ENCODE data around the gene UHRF1. TPM values are rescaled to one million over a fixed set of nuclear protein-coding genes. Genes with fewer than 3 reads are reported as not detected.

The UHRF1 gene
- total and polyA plus RNA-seq, 2 of the 13 experiments (the other 11 are each of a cell fraction or from before 2014, with no cell fraction given): 6.8 to 78.4 TPM

GRCh38 chr19:4859697-4860096, 49.6 kb upstream of the UHRF1 start:
- 97% methylated on average over 7 of the region's 11 CpGs for WGBS (ENCODE audit: low lambda C conversion rate)
- POLR2A ChIA-PET: interaction anchor here (1.4 kb wide), 1 partner anchor 50 kb away, joined by 4 read pairs; no protein-coding TSS in a partner anchor

GRCh38 chr19:4861147-4861546, 48.2 kb upstream of the UHRF1 start:
- DNase-seq (ENCODE audit: low spot score) (no peak), ATAC-seq (no peak), FAIRE-seq (no peak)
- H3K9me3 ChIP-seq (ENCODE audit: low read length): no peaks in the 10 kb centered on the region
- no peak overlapping the region for H3K4me3 ChIP-seq (replicated peaks in 1 of 3; ENCODE audit: insufficient read depth in 1 of 3, low read depth in 2 of 3, low read length in 3 of 3)
- ChIA-PET POLR2A (no interaction called here), CTCF (ENCODE audit: low intra/inter-chr PET ratio, low total read pairs) (no interaction called here)
- H3K27ac ChIP-seq (ENCODE audit: extremely low read length, insufficient read depth, low read length): no peak overlapping the region
- H4K20me1 ChIP-seq (ENCODE audit: insufficient read depth, low read length): peaks cover 7% of the 10 kb centered on the region; the same call in 1 of the 2 replicates
- no peak overlapping the region for H2AFZ ChIP-seq (ENCODE audit: low read length)
- H3K36me3 ChIP-seq (replicated peaks in 1 of 2; ENCODE audit: control insufficient read depth in 1 of 2, insufficient read depth in 2 of 2, low read length in 2 of 2): peaks cover 17 to 31% of the 10 kb centered on the region in 2 experiments; a peak in 4 of 5 replicates
- in situ Hi-C loops (cut with HindIII; ENCODE audit: extremely low pct_ligation_motif_present, low pct_unique_long_range_greater_than_20kb) (no loop called here), intact Hi-C loops (cut with micrococcal nuclease; ENCODE audit: unreplicated experiment) (no loop called here)
- peaks cover 16% of the 10 kb centered on the region for H3K79me2 ChIP-seq (ENCODE audit: insufficient read depth, low read length)
- H3K4me1 ChIP-seq (ENCODE audit: insufficient read depth, low read length): peaks cover 21% of the 10 kb centered on the region
- no TSS peak for BruUV-seq (replicated peaks)
- TF ChIP-seq AGO2 (optimal IDR thresholded peaks at IDR 0.05; ENCODE audit: low read depth, low read length): peak; percentile 33
- no peak for TF ChIP-seq MAZ (IDR thresholded peaks at IDR 0.05; ENCODE audit: borderline replicate concordance, low read depth, low read length)
- no peak for TF ChIP-seq MAZ (CRISPR knock-in tag; IDR thresholded peaks at IDR 0.05; ENCODE audit: low read depth)
- TF ChIP-seq RNF2 (conservative IDR thresholded peaks at IDR 0.05; ENCODE audit: low read depth): no peak
- TF ChIP-seq HNF4G (IDR thresholded peaks at IDR 0.05; ENCODE audit: borderline replicate concordance, low read depth, low read length): peak; percentile 34; the same call in 1 of the 2 replicates
- no peak for TF ChIP-seq HNF4G (CRISPR knock-in tag; IDR thresholded peaks at IDR 0.05; ENCODE audit: borderline replicate concordance, low read depth)
- TF ChIP-seq ZBTB46 (CRISPR knock-in tag; IDR thresholded peaks at IDR 0.05; ENCODE audit: borderline replicate concordance): no peak
- TF ChIP-seq RAD21 (CRISPR knock-in tag; IDR thresholded peaks at IDR 0.05): no peak
- no peak for TF ChIP-seq ZBTB44 (CRISPR knock-in tag; IDR thresholded peaks at IDR 0.05)
- TF ChIP-seq ATF1 (CRISPR knock-in tag; IDR thresholded peaks at IDR 0.05): no peak
- TF ChIP-seq PRDM4 (CRISPR knock-in tag; IDR thresholded peaks at IDR 0.05; ENCODE audit: borderline replicate concordance): no peak
- H3K9ac ChIP-seq (ENCODE audit: insufficient read depth, low read depth, low read length): no peak overlapping the region
- H3K4me2 ChIP-seq (ENCODE audit: low read depth, low read length): no peak overlapping the region
- no peaks in the 10 kb centered on the region for H3K27me3 ChIP-seq (ENCODE audit: control insufficient read depth in 1 of 2, insufficient read depth in 2 of 2, low read length in 2 of 2)
- no CpG with 5 or more reads among the region's 10 CpGs for WGBS (ENCODE audit: low lambda C conversion rate)

More at GRCh38 chr19:4859697-4860096, 49.6 kb upstream of the UHRF1 start:
- Histone ChIP-seq H3K36me3 (replicated peaks in 1 of 2; ENCODE audit: control insufficient read depth in 1 of 2, insufficient read depth in 2 of 2, low read length in 2 of 2) (peaks cover 23 to 34% of the 10 kb centered on the region in 2 experiments; a peak in 4 of 5 replicates), H3K79me2 (ENCODE audit: insufficient read depth, low read length) (peaks cover 12% of the 10 kb centered on the region), H3K4me1 (ENCODE audit: insufficient read depth, low read length) (peaks cover 18% of the 10 kb centered on the region), H3K27ac (ENCODE audit: extremely low read length, insufficient read depth, low read length) (no peak overlapping the region), H3K4me2 (ENCODE audit: low read depth, low read length) (no peak overlapping the region), H3K9me3 (ENCODE audit: low read length) (no peaks in the 10 kb centered on the region), H2AFZ (ENCODE audit: low read length) (no peak overlapping the region), H3K4me3 (replicated peaks in 1 of 3; ENCODE audit: insufficient read depth in 1 of 3, low read depth in 2 of 3, low read length in 3 of 3) (no peak overlapping the region), H4K20me1 (ENCODE audit: insufficient read depth, low read length) (peaks cover 7% of the 10 kb centered on the region; the same call in 1 of the 2 replicates), H3K9ac (ENCODE audit: insufficient read depth, low read depth, low read length) (no peak overlapping the region), H3K27me3 (ENCODE audit: control insufficient read depth in 1 of 2, insufficient read depth in 2 of 2, low read length in 2 of 2) (no peaks in the 10 kb centered on the region)
- in situ Hi-C loops (cut with HindIII; ENCODE audit: extremely low pct_ligation_motif_present, low pct_unique_long_range_greater_than_20kb): no loop called here
- DNase-seq (ENCODE audit: low spot score) (no peak), ATAC-seq (no peak), FAIRE-seq (no peak)
- TF ChIP-seq ZNF841 (CRISPR knock-in tag; IDR thresholded peaks at IDR 0.05; ENCODE audit: borderline replicate concordance): no peak
- TF ChIP-seq AGO2 (optimal IDR thresholded peaks at IDR 0.05; ENCODE audit: low read depth, low read length): peak; percentile 32
- CTCF ChIA-PET (ENCODE audit: low intra/inter-chr PET ratio, low total read pairs): no interaction called here
- intact Hi-C loops (cut with micrococcal nuclease; ENCODE audit: unreplicated experiment): no loop called here
- BruUV-seq (replicated peaks): no TSS peak
